ENCODE data around the gene FASTKD2. TPM values are rescaled to one million over a fixed set of nuclear protein-coding genes. Genes with fewer than 3 reads are reported as not detected.

Gene FASTKD2
- total RNA-seq, 2 donors from 2014 or later, result 22.2 to 45.5 TPM

DNA sequence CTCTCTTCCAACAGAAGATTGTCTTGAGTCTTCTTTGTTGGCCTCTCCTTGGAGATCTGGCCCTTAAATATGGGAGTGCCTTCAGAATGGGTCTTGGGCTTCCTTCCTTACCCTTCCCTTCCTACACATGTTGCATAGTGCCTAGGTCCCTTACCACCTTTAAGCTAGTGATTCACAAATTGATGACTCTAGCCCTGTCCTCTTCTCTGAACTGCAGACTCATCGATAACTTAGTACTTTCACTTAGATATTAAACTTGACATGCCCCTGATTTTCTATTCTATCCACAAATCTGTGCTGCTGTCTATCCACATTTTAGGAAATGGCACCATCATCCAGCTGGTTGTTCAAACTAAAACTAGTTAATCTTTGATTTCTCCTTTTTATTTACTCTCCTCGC lies 38.1 kb upstream of the FASTKD2 start:
- TF ChIP-seq, protein P1, sequence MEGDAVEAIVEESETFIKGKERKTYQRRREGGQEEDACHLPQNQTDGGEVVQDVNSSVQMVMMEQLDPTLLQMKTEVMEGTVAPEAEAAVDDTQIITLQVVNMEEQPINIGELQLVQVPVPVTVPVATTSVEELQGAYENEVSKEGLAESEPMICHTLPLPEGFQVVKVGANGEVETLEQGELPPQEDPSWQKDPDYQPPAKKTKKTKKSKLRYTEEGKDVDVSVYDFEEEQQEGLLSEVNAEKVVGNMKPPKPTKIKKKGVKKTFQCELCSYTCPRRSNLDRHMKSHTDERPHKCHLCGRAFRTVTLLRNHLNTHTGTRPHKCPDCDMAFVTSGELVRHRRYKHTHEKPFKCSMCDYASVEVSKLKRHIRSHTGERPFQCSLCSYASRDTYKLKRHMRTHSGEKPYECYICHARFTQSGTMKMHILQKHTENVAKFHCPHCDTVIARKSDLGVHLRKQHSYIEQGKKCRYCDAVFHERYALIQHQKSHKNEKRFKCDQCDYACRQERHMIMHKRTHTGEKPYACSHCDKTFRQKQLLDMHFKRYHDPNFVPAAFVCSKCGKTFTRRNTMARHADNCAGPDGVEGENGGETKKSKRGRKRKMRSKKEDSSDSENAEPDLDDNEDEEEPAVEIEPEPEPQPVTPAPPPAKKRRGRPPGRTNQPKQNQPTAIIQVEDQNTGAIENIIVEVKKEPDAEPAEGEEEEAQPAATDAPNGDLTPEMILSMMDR (IDR thresholded peaks at IDR 0.05), result no peak
- no peak overlapping the region for H3K27ac ChIP-seq

DNA sequence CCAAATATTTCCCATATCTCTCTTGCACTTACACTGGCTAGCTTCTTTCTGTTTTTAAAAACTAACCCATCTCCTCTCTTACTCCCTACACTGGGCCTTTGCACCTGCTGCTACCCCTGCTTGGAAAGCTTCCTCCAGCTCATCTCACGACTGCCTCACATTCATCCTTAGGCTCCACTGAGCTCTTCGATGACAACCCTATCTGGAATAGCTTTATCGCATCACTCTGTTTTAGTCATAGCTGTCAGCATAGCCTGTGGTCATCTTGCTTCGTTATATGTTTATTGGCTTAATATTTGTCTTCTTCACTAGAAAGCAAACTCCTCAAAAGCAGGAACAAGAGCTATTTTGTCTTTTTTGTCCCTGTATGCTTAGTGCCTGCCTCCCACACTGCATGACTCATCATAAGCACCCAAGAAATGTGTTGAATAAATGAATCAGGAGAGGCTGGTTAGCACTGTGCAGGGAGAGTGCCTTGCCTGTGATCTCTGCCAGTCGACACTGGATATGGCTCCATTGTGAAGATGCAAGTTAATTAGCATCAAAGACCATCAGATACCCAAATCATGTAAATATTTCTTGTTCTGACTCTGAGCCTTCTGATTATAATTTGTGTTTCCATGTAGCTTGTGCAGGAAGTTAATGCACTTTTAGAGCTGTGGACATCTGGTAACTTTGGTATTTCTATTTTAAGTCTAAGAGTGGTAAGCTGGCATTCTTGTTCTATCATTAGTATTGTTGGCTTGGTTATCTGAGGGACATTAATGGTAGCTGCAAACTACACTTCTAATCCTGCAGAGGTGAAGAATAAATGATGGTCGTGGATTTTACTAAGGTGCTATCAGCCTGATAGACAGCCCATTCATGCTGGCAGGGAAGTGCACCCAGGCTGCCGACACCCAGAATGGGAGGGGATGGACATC lies 36.9 kb upstream of the FASTKD2 start:
- no peak overlapping the region for H3K27ac ChIP-seq

More for the DNA sequence above, 38.1 kb upstream of the FASTKD2 start:
- no peak for DNase-seq (ENCODE audit: low spot score)
- Histone ChIP-seq H3K4me3 (no peak overlapping the region), H3K4me1 (peaks cover 0 to 9% of the 10 kb centered on the region in 2 donors), H3K27me3 (no peaks in the 10 kb centered on the region), H3K9me3 (no peaks in the 10 kb centered on the region), H3K36me3 (no peaks in the 10 kb centered on the region)

DNA sequence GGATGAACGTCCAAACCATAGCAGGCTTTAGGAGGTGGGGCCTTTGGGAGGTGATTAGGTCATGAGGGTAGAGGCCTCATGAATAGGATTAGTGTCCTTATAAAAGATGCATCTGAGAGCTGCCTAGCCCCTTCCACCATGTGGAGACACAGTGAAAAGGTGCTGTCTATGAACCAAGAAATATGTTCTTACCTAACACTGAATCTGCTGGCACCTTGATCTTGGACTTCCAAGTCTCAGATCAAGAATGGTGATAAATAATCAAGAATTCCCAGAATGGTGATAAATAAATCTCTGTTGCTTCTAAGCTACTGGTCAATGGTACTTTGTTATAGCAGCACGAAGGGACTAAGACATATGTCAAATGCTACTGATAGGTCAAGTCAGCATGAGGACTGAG lies 32.1 kb upstream of the FASTKD2 start:
- H3K4me1 ChIP-seq, result peaks cover 0 to 9% of the 10 kb centered on the region in 2 donors
- H3K36me3 ChIP-seq, result no peaks in the 10 kb centered on the region
- no peak for DNase-seq (ENCODE audit: low spot score)
- no peaks in the 10 kb centered on the region for H3K27me3 ChIP-seq
- no peak overlapping the region for H3K27ac ChIP-seq
- no peak overlapping the region for H3K4me3 ChIP-seq
- TF ChIP-seq, protein P1 (IDR thresholded peaks at IDR 0.05), result no peak
- H3K9me3 ChIP-seq, result no peaks in the 10 kb centered on the region

More for the DNA sequence above, 36.9 kb upstream of the FASTKD2 start:
- H3K36me3 ChIP-seq, result no peaks in the 10 kb centered on the region
- no peaks in the 10 kb centered on the region for H3K27me3 ChIP-seq
- no peak overlapping the region for H3K4me3 ChIP-seq
- no peaks in the 10 kb centered on the region for H3K9me3 ChIP-seq
- no peak for DNase-seq (ENCODE audit: low spot score)
- TF ChIP-seq, protein P1 (IDR thresholded peaks at IDR 0.05), result no peak
- peaks cover 0 to 9% of the 10 kb centered on the region in 2 donors for H3K4me1 ChIP-seq

DNA sequence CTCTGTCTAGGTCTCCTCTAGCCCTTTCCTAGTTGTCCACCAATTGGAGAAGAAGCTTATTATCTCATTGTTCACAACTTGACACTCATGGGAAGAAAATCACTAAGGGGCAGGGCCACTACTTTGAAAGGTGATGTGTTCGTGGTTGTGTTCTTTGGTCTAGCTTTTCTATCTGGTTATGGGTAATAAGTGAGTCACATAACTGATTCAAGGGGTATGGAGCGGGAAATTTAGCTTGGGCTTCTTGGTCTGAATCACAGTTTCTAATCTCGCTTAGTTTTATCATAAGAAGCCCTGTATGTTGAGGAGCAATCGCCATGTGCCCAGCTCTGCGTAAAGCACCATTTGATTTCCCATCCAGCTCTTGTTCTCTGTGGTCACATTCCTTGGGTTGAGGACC lies 28.5 kb upstream of the FASTKD2 start:
- H3K9me3 ChIP-seq, result no peaks in the 10 kb centered on the region

DNA sequence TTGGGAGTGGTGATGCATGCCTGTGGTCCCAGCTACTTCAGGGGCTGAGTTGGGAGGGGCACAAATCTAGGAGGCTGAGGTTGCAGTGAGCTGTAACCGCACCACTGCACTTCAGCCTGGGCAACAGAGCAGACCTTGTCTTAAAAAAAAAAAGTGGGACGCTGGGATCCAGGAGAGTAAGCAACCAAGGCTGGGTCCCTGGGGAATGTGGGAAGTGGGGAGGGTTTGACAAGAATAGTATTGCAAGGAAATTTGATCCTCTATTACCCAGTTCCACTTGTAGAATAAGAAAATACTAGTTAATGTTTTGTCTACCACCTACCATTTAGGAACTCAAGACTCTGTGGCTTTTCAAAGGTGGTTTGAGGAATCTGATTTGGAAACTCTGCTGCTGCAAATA lies 26.1 kb upstream of the FASTKD2 start:
- Histone ChIP-seq H3K4me3 (no peak overlapping the region), H3K36me3 (no peaks in the 10 kb centered on the region), H3K27ac (no peak overlapping the region), H3K27me3 (no peaks in the 10 kb centered on the region), H3K4me1 (no peaks in the 10 kb centered on the region), H3K9me3 (no peaks in the 10 kb centered on the region)
- TF ChIP-seq, protein P1 (IDR thresholded peaks at IDR 0.05), result no peak
- no peak for DNase-seq (ENCODE audit: low spot score)

More for the DNA sequence above, 28.5 kb upstream of the FASTKD2 start:
- Histone ChIP-seq H3K4me1 (no peaks in the 10 kb centered on the region), H3K4me3 (no peak overlapping the region), H3K36me3 (no peaks in the 10 kb centered on the region), H3K27ac (no peak overlapping the region), H3K27me3 (no peaks in the 10 kb centered on the region)
- no peak for DNase-seq (ENCODE audit: low spot score)
- TF ChIP-seq, protein P1 (IDR thresholded peaks at IDR 0.05), result no peak
